ENCODE data around the gene COMP.
"Not testable (repeated sequence)": the region's sequence is repeated elsewhere in the genome, so short reads cannot be mapped to it uniquely, and the experiment has no call there.

COMP gene

GRCh38 chr19:18817574-18817973 lies 26.5 kb upstream of the COMP start:
- DNase-seq (ENCODE audit: low read depth, low spot score) = no peak
- ChIA-PET CTCF (no interaction called here), POLR2A (no interaction called here)
- TF ChIP-seq, protein P1, sequence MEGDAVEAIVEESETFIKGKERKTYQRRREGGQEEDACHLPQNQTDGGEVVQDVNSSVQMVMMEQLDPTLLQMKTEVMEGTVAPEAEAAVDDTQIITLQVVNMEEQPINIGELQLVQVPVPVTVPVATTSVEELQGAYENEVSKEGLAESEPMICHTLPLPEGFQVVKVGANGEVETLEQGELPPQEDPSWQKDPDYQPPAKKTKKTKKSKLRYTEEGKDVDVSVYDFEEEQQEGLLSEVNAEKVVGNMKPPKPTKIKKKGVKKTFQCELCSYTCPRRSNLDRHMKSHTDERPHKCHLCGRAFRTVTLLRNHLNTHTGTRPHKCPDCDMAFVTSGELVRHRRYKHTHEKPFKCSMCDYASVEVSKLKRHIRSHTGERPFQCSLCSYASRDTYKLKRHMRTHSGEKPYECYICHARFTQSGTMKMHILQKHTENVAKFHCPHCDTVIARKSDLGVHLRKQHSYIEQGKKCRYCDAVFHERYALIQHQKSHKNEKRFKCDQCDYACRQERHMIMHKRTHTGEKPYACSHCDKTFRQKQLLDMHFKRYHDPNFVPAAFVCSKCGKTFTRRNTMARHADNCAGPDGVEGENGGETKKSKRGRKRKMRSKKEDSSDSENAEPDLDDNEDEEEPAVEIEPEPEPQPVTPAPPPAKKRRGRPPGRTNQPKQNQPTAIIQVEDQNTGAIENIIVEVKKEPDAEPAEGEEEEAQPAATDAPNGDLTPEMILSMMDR (IDR thresholded peaks at IDR 0.05; ENCODE audit: insufficient read depth, low read length, missing control alignments) = no peak
- H3K4me3 ChIP-seq (ENCODE audit: low read depth, low read length) = no peak overlapping the region

DNA sequence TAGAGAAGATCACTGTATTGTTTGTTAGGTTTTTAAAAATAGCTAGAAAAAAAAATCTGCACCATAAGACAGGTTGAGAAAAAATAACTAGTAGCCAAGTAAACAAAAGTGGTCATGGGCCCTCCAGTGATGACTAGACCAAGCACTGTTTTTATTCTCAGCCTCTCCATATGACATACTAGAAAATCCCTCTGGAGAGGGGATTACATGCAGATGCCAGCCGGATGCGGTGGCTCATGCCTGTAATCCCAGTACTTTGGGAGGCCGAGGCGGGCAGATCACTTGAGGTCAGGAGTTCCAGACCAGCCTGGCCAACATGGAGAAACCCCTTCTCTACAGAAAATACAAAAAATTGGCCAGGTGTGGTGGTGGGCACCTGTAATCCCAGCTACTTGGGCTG lies 25.5 kb upstream of the COMP start:
- POLR2A ChIA-PET; H3K4me3 ChIP-seq (ENCODE audit: low read depth, low read length); DNase-seq (ENCODE audit: low read depth, low spot score): not testable (repeated sequence)
- CTCF ChIA-PET = interaction anchor here (1.4 kb wide), 1 partner anchor 15 kb away, joined by 3 read pairs; the partner anchor contains the start of gene UPF1

- TF ChIP-seq, protein P1 (IDR thresholded peaks at IDR 0.05; ENCODE audit: insufficient read depth, low read length, missing control alignments) = no peak
- ChIA-PET POLR2A (no interaction called here), CTCF (interaction anchor here (1.4 kb wide), 1 partner anchor 16 kb away, joined by 3 read pairs; the partner anchor contains the start of gene UPF1)
- no peak overlapping the region for H3K4me3 ChIP-seq (ENCODE audit: low read depth, low read length)
- DNase-seq (ENCODE audit: low read depth, low spot score) = no peak
Measured at GRCh38 chr19:18815673-18816072, 24.6 kb upstream of the COMP start.

GRCh38 chr19:18814063-18814462 lies 23.0 kb upstream of the COMP start:
- ChIA-PET POLR2A (no interaction called here), CTCF (interaction anchor here (0.9 to 1.4 kb wide), 2 partner anchors 10 to 221 kb away, joined by 4 read pairs; no protein-coding TSS in a partner anchor)
- H3K4me3 ChIP-seq (ENCODE audit: low read depth, low read length) = no peak overlapping the region
- TF ChIP-seq, protein P1 (IDR thresholded peaks at IDR 0.05; ENCODE audit: insufficient read depth, low read length, missing control alignments) = no peak
- DNase-seq (ENCODE audit: low read depth, low spot score) = no peak

DNA sequence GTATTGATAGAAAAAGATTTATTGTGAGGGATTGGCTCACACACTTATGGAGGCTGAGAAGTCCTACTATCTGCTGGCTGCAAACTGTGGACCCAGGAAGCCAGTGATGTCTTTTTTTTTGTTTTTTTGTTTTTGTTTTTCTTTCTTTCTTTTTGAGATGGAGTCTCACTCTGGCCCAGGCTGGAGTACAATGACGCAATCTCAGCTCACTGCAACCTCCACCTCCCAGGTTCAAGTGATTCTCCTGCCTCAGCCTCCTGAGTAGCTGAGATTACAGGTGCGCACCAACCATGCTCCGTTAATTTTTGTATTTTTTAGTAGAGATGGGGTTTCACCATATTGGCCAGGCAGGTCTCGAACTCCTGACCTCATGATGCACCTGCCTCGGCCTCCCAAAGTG lies 20.5 kb upstream of the COMP start:
- H3K4me3 ChIP-seq (ENCODE audit: low read depth, low read length); POLR2A ChIA-PET; DNase-seq (ENCODE audit: low read depth, low spot score); CTCF ChIA-PET: not testable (repeated sequence)

GRCh38 chr19:18809149-18809868 lies 18.2 kb upstream of the COMP start:
- POLR2A ChIA-PET = interaction anchor here (0.6 kb wide), 1 partner anchor 420 kb away, joined by 3 read pairs; no protein-coding TSS in a partner anchor
- TF ChIP-seq, protein P1 (IDR thresholded peaks at IDR 0.05; ENCODE audit: insufficient read depth, low read length, missing control alignments) = no peak
- peak; percentile 19 for DNase-seq (ENCODE audit: low read depth, low spot score)
- CTCF ChIA-PET = interaction anchor here (1.0 to 1.4 kb wide), 3 partner anchors 9 to 38 kb away, joined by 3 to 4 read pairs (median 3); no protein-coding TSS in a partner anchor
- no peak overlapping the region for H3K4me3 ChIP-seq (ENCODE audit: low read depth, low read length)

DNA sequence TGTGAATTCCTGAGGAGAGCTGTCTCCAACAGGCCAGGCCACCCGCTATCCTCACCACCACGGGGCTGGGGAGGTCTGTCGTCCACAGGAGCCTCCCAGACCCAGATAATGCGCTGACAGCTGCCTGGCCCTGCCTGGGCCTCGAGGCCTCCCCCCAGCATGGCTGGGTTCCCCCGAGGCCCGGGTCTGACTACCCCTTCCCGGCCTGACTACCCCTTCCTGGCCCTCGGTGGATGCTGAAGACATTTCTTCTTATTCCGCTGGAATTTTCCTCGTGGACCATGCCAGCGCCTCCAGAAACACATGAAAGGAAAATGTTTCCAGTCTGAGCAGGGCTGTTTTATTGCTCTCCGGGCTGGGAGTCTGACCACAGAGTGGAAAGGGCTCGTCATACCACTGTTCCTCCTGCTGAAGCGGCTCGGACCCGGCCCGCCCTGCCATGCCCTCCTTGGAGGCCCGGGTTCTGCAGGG lies 16.8 kb upstream of the COMP start:
- no peak overlapping the region for H3K4me3 ChIP-seq (ENCODE audit: low read depth, low read length)
- ChIA-PET POLR2A (no interaction called here), CTCF (interaction anchor here (1.4 kb wide), 1 partner anchor 8 kb away, joined by 4 read pairs; no protein-coding TSS in a partner anchor)
- DNase-seq (ENCODE audit: low read depth, low spot score) = no peak
- TF ChIP-seq, protein P1 (IDR thresholded peaks at IDR 0.05; ENCODE audit: insufficient read depth, low read length, missing control alignments) = no peak

Data from AG04449 (cell line).